Left renal cortex interstitium (tissue), 4 donors: ENCODE data around the gene PRICKLE2. TPM values are rescaled to one million over a fixed set of nuclear protein-coding genes. Genes with fewer than 3 reads are reported as not detected.

Experiments used
- DNase-seq, 4 donors: peaks; one replicate each; pipeline ENCODE4 v3.0.0-alpha.2; 2013; ENCODE audit warnings: low read depth in 4 of 4, low spot score in 2 of 4, missing footprints in 1 of 4
- polyA plus RNA-seq, 4 donors: library from polyadenylated mRNA; unstranded; fragments of 120-200 nt; gene quantifications; one replicate each; pipeline ENCODE4 v1.2.1, GENCODE V29; 2013; ENCODE audit not compliant: insufficient read length in 4 of 4

PRICKLE2 gene
- polyA plus RNA-seq, 4 donors = 16.5 to 24.1 (median 19.8) TPM

- no peak for DNase-seq
These were observed 29.5 kb downstream of the PRICKLE2 start for GRCh38 chr3:64195789-64196188.

GRCh38 chr3:64191822-64192221, 33.4 kb downstream of the PRICKLE2 start:
- no peak for DNase-seq

- no peak for DNase-seq
These were observed 34.5 kb downstream of the PRICKLE2 start for GRCh38 chr3:64190517-64191515.

GRCh38 chr3:64188810-64189560, 36.3 kb downstream of the PRICKLE2 start:
- no peak for DNase-seq

DNA sequence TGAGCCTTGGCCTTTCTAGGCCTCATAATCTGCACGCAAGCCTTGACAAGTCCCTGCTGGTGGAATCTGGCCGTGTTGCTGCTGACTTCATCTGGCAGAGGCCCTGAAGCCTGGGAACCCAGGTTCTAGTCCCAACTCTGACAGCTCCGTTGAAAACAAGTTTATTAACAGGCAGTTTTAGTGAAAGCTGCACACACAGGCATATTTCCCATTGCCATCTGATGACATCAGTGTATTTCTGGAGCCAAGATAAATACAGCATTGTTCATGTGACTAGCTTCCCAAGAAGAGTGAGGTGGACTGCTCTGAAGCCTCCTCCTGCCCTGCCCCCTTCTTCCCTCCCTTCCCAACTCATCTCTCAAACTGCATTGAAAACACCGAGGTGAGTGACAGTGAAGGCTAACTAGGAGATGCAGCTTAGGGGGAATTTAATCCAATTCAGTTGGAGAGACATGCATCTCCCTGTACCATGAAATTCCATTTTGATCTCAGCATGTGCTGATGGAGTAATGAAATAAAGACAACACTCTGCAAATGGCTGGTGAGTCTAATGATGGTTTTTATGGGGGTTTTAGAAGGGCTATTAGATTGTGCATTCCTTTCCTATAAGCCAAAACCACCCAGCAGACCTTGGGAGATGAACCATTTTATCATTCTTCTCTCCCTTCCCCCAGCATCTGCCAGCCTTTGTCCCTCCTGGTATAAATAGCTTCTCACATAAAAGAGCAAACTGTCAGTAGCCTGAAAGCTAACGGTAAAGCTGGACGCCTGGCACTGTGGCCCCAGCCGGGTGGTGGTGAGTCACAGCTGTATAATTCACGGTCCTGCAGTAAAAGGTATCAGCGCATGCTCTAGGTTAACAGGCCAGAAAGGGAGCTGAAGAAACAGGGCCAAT, 38.0 kb downstream of the PRICKLE2 start:
- peak; percentile 37 to 77 (median 54) for DNase-seq

- DNase-seq = no peak
These were observed 38.6 kb downstream of the PRICKLE2 start for GRCh38 chr3:64186667-64187064.

GRCh38 chr3:64185436-64185835, 39.8 kb downstream of the PRICKLE2 start:
- DNase-seq = no peak

DNA sequence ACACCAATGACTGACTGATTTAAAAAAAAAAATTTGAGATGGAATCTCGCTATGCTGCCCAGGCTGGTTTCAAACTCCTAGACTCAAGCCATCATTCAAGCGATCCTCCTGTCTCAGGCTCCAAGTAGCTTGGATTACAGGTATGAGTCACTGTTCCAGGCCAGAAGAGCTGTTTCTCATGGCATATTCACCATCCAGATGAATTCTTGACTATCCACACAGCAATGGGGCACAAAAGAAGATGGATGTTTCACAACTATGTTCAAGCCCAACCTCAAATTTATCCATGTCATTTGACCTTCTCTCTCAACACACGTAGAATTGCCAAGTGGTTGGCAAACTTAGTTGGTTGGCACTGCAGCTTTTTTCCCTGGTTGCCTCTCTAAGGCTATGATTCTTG, 40.6 kb downstream of the PRICKLE2 start:
- no peak for DNase-seq

DNA sequence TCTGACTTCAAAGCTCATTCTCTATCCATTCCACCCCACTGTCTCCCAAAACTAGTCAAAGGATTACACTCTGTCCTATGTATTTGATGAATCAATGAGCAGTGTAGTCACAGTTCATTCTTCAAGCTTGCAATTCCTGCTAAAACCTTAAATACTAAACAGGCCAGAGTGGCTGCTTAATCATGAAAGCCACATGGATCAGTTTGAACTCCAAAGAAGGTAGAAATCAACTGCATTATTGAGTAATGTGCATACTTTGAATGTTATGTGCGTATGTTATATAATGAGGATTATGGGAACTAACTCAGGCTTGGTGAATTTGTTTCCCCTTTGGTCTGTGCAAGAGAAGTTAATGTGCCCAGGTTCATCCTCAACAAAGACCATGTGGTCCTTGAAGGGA, 45.4 kb downstream of the PRICKLE2 start:
- no peak for DNase-seq

- no peak for DNase-seq
These were observed 46.0 kb downstream of the PRICKLE2 start for GRCh38 chr3:64179249-64179648.

GRCh38 chr3:64178419-64178818, 46.8 kb downstream of the PRICKLE2 start:
- no peak for DNase-seq

DNA sequence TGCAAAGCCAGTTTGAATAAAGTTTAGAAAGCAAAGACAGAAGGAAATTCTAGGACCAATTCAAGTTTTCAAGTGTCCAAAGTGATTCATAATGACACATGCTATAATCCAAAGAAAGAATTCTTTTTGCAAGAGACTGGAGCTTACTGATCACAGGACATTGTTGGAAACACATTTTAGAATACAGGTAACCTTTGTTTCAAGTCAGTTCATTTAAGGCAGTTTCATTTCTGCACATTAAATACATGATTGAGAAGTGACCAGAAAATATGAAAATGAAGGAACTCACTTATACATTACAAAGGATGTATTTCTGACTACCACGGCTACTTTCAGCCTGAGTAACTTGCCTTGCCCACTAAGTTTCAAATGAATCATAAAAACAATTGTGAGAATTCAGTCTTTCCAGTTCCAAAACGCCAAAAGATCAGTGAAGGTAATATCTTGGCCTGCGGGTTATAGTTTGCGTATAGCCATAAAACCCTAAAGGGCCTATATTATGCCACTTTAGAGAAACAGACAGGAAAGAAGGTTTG, 48.7 kb downstream of the PRICKLE2 start:
- DNase-seq = no peak

DNA sequence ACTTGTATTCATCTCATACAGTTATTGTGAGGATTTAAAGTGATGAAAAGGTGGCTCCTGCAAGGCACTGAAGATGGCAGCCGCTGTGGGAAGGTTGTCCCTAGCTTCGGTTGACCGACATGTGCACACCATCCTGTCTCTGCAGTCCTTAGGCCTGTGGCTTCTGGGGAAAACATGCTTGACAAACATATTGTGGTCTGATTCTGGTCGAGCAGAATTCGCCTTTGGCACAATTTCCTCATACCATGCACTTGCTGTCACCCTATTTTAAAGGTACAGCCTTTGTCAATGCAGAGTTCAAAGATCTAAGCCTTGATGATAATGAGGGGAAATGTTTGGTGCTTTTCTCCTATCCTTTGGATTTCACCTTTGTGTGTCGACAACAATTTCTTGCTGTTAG, 50.9 kb downstream of the PRICKLE2 start:
- DNase-seq = no peak

GRCh38 chr3:64173563-64173962, 51.7 kb downstream of the PRICKLE2 start:
- DNase-seq = no peak

GRCh38 chr3:64170270-64170669, 55.0 kb downstream of the PRICKLE2 start:
- no peak for DNase-seq

- DNase-seq = no peak
These were observed 57.4 kb downstream of the PRICKLE2 start for GRCh38 chr3:64167868-64168267.

GRCh38 chr3:64167351-64167750, 57.9 kb downstream of the PRICKLE2 start:
- DNase-seq = no peak

GRCh38 chr3:64166584-64167162, 58.6 kb downstream of the PRICKLE2 start:
- DNase-seq = no peak

DNA sequence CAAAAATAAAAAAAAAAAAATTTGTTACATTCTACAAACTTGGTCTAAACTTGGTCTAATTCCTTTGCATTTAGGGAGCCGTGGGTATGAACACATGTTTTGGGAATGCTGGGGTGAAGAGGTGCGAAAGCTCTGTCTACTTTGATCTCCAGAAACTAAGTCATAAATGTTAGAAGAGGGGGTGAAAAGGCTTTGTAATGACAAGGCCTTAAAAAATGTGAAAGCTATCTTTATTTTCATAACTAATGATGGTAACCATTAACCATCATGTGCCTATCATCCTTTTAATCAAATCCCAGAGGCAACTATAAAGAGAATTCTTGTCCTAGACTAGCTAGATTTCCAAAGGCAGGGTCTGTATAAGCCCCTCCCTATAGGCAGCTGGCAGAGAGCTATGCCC, 60.9 kb downstream of the PRICKLE2 start:
- DNase-seq = no peak

- no peak for DNase-seq
These were observed 61.5 kb downstream of the PRICKLE2 start for GRCh38 chr3:64163755-64164148.
